Hepatocyte (in vitro differentiated cells): Measurements from ENCODE around the gene HOTAIR. TPM values are rescaled to one million over a fixed set of nuclear protein-coding genes. Genes with fewer than 3 reads are reported as not detected.

ENCODE experiments used
- DNase-seq: peaks from one replicate; pipeline ENCODE4 v3.0.0-alpha.2; 2016; ENCODE audit warnings: low spot score
- H2AFZ ChIP-seq: fragments of 200-600 bp; sonication (generic); 2 replicates; pipeline ENCODE4 v1.6.0; 2016; ENCODE audit warnings: antibody characterized with exemption, mild to moderate bottlenecking
- H3K27ac ChIP-seq: fragments of 200-600 bp; sonication (generic); 2 replicates; pipeline ENCODE4 v1.5.1; 2016; ENCODE audit warnings: mild to moderate bottlenecking
- H3K27me3 ChIP-seq: fragments of 200-600 bp; sonication (generic); 2 replicates; pipeline ENCODE4 v1.6.1; 2016
- H3K36me3 ChIP-seq: fragments of 200-600 bp; sonication (generic); replicated peaks from 2 replicates; pipeline ENCODE4 v1.5.1; 2016; ENCODE audit warnings: low read depth; ENCODE audit not compliant: insufficient read depth
- H3K4me1 ChIP-seq: fragments of 200-600 bp; sonication (generic); 2 replicates; pipeline ENCODE4 v1.5.1; 2016; ENCODE audit warnings: mild to moderate bottlenecking, moderate library complexity; ENCODE audit not compliant: insufficient read depth
- H3K4me2 ChIP-seq: fragments of 200-600 bp; sonication (generic); 2 replicates; pipeline ENCODE4 v1.6.0; 2016
- H3K4me3 ChIP-seq: fragments of 200-600 bp; sonication (generic); 2 replicates; pipeline ENCODE4 v1.5.1; 2016; ENCODE audit warnings: mild to moderate bottlenecking
- H3K79me2 ChIP-seq: fragments of 200-600 bp; sonication (generic); 2 replicates; pipeline ENCODE4 v1.6.0; 2017; ENCODE audit warnings: mild to moderate bottlenecking
- H3K9me2 ChIP-seq: fragments of 200-600 bp; sonication (generic); replicated peaks from 2 replicates; pipeline ENCODE4 v1.6.0; 2017; ENCODE audit warnings: mild to moderate bottlenecking; ENCODE audit not compliant: insufficient read depth
- H3K9me3 ChIP-seq: fragments of 200-600 bp; sonication (generic); 2 replicates; pipeline ENCODE4 v1.5.1; 2016; ENCODE audit warnings: low read depth, mild to moderate bottlenecking
- H4K20me1 ChIP-seq: fragments of 200-600 bp; sonication (generic); 2 replicates; pipeline ENCODE4 v1.6.0; 2016; ENCODE audit warnings: mild to moderate bottlenecking; ENCODE audit not compliant: insufficient read depth, poor library complexity, severe bottlenecking
- CTCF ChIP-seq: fragments of 200-600 bp; sonication (generic); IDR thresholded peaks from 2 replicates; pipeline ENCODE4 v1.5.1; 2016; ENCODE audit warnings: antibody characterized with exemption, mild to moderate bottlenecking; ENCODE audit not compliant: poor library complexity
- EZH2 ChIP-seq: fragments of 200-600 bp; sonication (generic); IDR thresholded peaks from 2 replicates; pipeline ENCODE4 v1.6.1; 2016; ENCODE audit warnings: antibody characterized with exemption, mild to moderate bottlenecking, borderline replicate concordance
- EZH2phosphoT487 ChIP-seq: fragments of 200-600 bp; sonication (generic); IDR thresholded peaks from one replicate; pipeline ENCODE4 v1.6.1; 2018; ENCODE audit warnings: antibody characterized with exemption, mild to moderate bottlenecking, low read depth, moderate library complexity; ENCODE audit not compliant: unreplicated experiment, severe bottlenecking
- WGBS: methylation state at CpG from one replicate; pipeline ENCODE4 v1.1.6; 2016; ENCODE audit warnings: low lambda C conversion rate; ENCODE audit errors: missing lambda C conversion rate; 5-methylcytosine and 5-hydroxymethylcytosine counted together
- polyA plus RNA-seq: library from polyadenylated mRNA; unstranded; fragments of >200 nt; fragmentation: Nextera tagmentation; extraction: Ambion mirVana; gene quantifications from 2 replicates; pipeline ENCODE4 v1.2.1, GENCODE V29; 2016
- total RNA-seq: library from RNA; depleted of rRNA; stranded (reverse); fragments of >200 nt; gene quantifications from 2 replicates; pipeline ENCODE4 v1.2.3, GENCODE V29; 2014

HOTAIR gene
- total and polyA plus RNA-seq, 2 experiments from 2014 or later = 0.82 to 0.90 TPM

DNA sequence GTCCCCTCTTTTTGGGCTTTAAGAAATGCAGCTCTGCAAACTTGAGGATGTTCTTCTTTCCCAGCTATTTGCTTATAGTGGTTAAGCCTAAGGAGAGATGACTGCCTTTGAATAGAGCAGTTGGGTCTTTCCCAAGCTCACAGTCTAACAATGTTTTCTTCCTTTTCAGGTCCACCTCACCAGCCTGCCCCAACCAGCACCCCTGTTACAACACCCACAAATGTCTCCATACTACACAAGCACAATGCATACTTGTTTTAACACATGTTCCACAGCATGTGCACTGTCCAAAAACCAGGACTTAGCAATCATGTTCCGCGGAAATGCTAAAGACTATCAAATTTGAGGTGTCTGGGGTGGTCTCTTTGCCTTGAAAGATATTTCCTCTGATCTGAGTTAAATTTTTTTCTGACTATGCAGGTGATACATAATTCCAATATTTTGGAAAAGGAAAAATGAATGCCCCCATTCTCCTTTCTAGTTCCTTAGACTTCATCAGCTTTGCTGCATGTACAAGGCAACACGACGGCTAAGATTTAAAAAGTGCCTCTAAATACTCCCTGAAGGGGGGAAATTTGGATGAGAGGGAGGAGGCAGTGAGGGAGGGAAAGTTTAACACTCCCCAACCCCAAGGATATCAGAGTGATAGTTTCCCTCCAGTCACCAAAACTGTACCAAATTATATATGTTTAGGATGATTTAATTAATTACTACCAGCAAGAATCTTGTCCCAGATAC lies 42.7 kb downstream of the HOTAIR start:
- H3K79me2 ChIP-seq = no peaks in the 10 kb centered on the region
- H2AFZ ChIP-seq = no peak overlapping the region
- H3K4me3 ChIP-seq = no peak overlapping the region
- H4K20me1 ChIP-seq = no peaks in the 10 kb centered on the region
- WGBS = 55% methylated on average over 4 of the region's 4 CpGs
- H3K4me1 ChIP-seq = no peaks in the 10 kb centered on the region
- no peak for TF ChIP-seq EZH2
- no peak for TF ChIP-seq EZH2phosphoT487
- no peak for TF ChIP-seq CTCF
- no peak overlapping the region for H3K4me2 ChIP-seq
- peaks cover 100% of the 10 kb centered on the region for H3K27me3 ChIP-seq
- DNase-seq = no peak
- no peaks in the 10 kb centered on the region for H3K9me3 ChIP-seq
- no peaks in the 10 kb centered on the region for H3K36me3 ChIP-seq
- no peaks in the 10 kb centered on the region for H3K9me2 ChIP-seq
- no peak overlapping the region for H3K27ac ChIP-seq

DNA sequence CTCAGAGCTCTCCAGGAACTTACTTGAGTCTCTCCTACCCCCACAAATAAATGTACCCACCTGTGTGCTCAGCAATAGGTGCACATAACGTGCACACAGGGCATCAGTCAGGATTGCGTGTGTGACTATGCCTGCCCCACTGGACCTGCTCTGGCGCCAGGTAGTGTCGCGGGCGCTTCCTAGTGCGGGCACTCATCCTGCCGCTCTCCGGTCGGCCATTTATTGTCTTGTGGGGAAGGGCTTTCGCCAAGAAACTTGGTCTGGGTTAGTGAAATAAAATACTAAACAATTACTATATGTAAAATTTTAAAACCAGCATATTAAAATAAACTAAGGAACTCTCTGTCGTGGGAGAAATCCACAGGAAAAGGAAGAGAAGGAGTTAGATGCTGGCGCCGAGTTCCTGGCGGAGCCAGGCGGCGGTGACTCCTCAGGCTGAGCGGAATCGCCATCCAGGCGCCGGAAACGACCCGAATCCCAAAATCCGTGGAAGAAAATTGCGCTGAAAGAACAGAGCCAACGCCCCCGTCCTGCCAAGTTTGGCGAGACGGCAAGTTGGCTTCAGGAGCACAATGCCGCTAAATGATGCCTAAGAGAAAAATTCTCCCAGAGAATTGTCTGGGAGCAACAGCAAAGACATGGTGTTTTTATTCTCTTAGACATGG lies 44.0 kb downstream of the HOTAIR start:
- TF ChIP-seq CTCF (no peak), EZH2phosphoT487 (peak; percentile 81), EZH2 (peak; percentile 65)
- WGBS = 17% methylated on average over 30 of the region's 30 CpGs

GRCh38 chr12:53929527-53929926 lies 45.2 kb downstream of the HOTAIR start:
- H3K36me3 ChIP-seq = no peaks in the 10 kb centered on the region
- no peak overlapping the region for H3K27ac ChIP-seq
- no peak overlapping the region for H3K4me2 ChIP-seq
- no peak overlapping the region for H3K4me3 ChIP-seq
- DNase-seq = no peak
- H3K27me3 ChIP-seq = peaks cover 100% of the 10 kb centered on the region
- no peaks in the 10 kb centered on the region for H4K20me1 ChIP-seq
- WGBS = 38% methylated on average over 4 of the region's 4 CpGs
- H3K9me3 ChIP-seq = no peaks in the 10 kb centered on the region
- no peaks in the 10 kb centered on the region for H3K9me2 ChIP-seq
- TF ChIP-seq EZH2phosphoT487 (no peak), EZH2 (no peak), CTCF (no peak)
- no peak overlapping the region for H2AFZ ChIP-seq
- H3K79me2 ChIP-seq = no peaks in the 10 kb centered on the region
- no peaks in the 10 kb centered on the region for H3K4me1 ChIP-seq

More for the DNA sequence above, 44.0 kb downstream of the HOTAIR start:
- no peaks in the 10 kb centered on the region for H4K20me1 ChIP-seq
- peaks cover 100% of the 10 kb centered on the region for H3K27me3 ChIP-seq
- DNase-seq = no peak
- no peaks in the 10 kb centered on the region for H3K9me3 ChIP-seq
- H3K4me1 ChIP-seq = no peaks in the 10 kb centered on the region
- no peaks in the 10 kb centered on the region for H3K79me2 ChIP-seq
- H3K9me2 ChIP-seq = no peaks in the 10 kb centered on the region
- H3K4me2 ChIP-seq = no peak overlapping the region
- no peaks in the 10 kb centered on the region for H3K36me3 ChIP-seq
- peak overlapping the region; percentile 24 for H2AFZ ChIP-seq
- H3K27ac ChIP-seq = no peak overlapping the region
- no peak overlapping the region for H3K4me3 ChIP-seq
